GM12865 (cell line): Measurements from ENCODE around the gene VWA5B1.

Experiments used
- DNase-seq: peaks from one replicate; pipeline ENCODE4 v3.0.0; 2010; ENCODE audit warnings: low read depth
- H3K4me3 ChIP-seq: 2 replicates; pipeline ENCODE4 v1.5.1; 2011; ENCODE audit warnings: mild to moderate bottlenecking, low read depth, low read length, control low read depth
- CTCF ChIP-seq: IDR thresholded peaks from 2 replicates; pipeline ENCODE4 v1.5.1; 2011; ENCODE audit warnings: low read length, control low read depth, low read depth, inconsistent platforms; ENCODE audit not compliant: insufficient read depth; ENCODE audit errors: missing control alignments

The VWA5B1 gene

GRCh38 chr1:20366463-20367115 is 75.9 kb downstream of the VWA5B1 start:
- TF ChIP-seq CTCF, result no peak
- no peak overlapping the region for H3K4me3 ChIP-seq
- no peak for DNase-seq

- no peak overlapping the region for H3K4me3 ChIP-seq
- peak; percentile 36 for TF ChIP-seq CTCF
- DNase-seq, result no peak
Measured at GRCh38 chr1:20367116-20367585, 76.5 kb downstream of the VWA5B1 start.

- DNase-seq, result no peak
- H3K4me3 ChIP-seq, result no peak overlapping the region
- TF ChIP-seq CTCF, result no peak
Measured at GRCh38 chr1:20367626-20368025, 77.0 kb downstream of the VWA5B1 start.

GRCh38 chr1:20368866-20369470 is 78.3 kb downstream of the VWA5B1 start:
- no peak for DNase-seq
- H3K4me3 ChIP-seq, result no peak overlapping the region
- no peak for TF ChIP-seq CTCF

GRCh38 chr1:20370698-20371097 is 80.0 kb downstream of the VWA5B1 start:
- TF ChIP-seq CTCF, result no peak
- no peak for DNase-seq
- H3K4me3 ChIP-seq, result no peak overlapping the region

GRCh38 chr1:20371411-20371810 is 80.7 kb downstream of the VWA5B1 start:
- no peak overlapping the region for H3K4me3 ChIP-seq
- no peak for DNase-seq
- no peak for TF ChIP-seq CTCF
